ENCODE data around the gene PRKCH. TPM values are rescaled to one million over a fixed set of nuclear protein-coding genes. Genes with fewer than 3 reads are reported as not detected.

The PRKCH gene
- total and polyA plus RNA-seq, 2 donors (not counting 3 experiments of a cell fraction or from before 2014, with no cell fraction given), result 97.7 to 103 TPM

GRCh38 chr14:61406198-61406597 lies 84.8 kb downstream of the PRKCH start:
- H3K27ac ChIP-seq (ENCODE audit: insufficient read depth, low read depth, low read length), result no peak overlapping the region
- H3K9ac ChIP-seq (replicated peaks; ENCODE audit: extremely low read depth, insufficient read depth, low read length), result no peak overlapping the region
- H3K4me1 ChIP-seq (ENCODE audit: control insufficient read depth, extremely low read depth, insufficient read depth, low read length), result peaks cover 30% of the 10 kb centered on the region
- H3K4me3 ChIP-seq (replicated peaks in 1 of 3; ENCODE audit: insufficient read depth in 1 of 3, low read depth in 1 of 3, low read length in 3 of 3), result no peak overlapping the region
- peak overlapping the region; percentile 44 for H3K4me2 ChIP-seq (ENCODE audit: insufficient read depth, low read length)
- no peaks in the 10 kb centered on the region for H4K20me1 ChIP-seq (replicated peaks; ENCODE audit: control insufficient read depth, extremely low read depth, insufficient read depth, low read length)
- H3K27me3 ChIP-seq (ENCODE audit: control insufficient read depth in 2 of 2, insufficient read depth in 2 of 2, low read length in 2 of 2), result no peaks in the 10 kb centered on the region
- intact Hi-C loops (cut with micrococcal nuclease) (no loop called here), dilution Hi-C loops (cut with MboI; ENCODE audit: extremely low pct_ligation_motif_present, low sequenced_read_pairs) (no loop called here)
- H3K9me3 ChIP-seq (replicated peaks; ENCODE audit: control insufficient read depth, insufficient read depth, low read length), result no peaks in the 10 kb centered on the region
- no peaks in the 10 kb centered on the region for H3K9me1 ChIP-seq (replicated peaks; ENCODE audit: control insufficient read depth, extremely low read depth, insufficient read depth, low read length)
- CTCF ChIA-PET, result interaction anchor here (1.0 kb wide), 1 partner anchor 10 kb away, joined by 3 read pairs; no protein-coding TSS in a partner anchor
- H3K79me2 ChIP-seq (ENCODE audit: control insufficient read depth, insufficient read depth, low read length), result peaks cover 64% of the 10 kb centered on the region
- H3K36me3 ChIP-seq (ENCODE audit: control insufficient read depth in 2 of 2, extremely low read depth in 1 of 2, insufficient read depth in 2 of 2, low read length in 2 of 2), result peaks cover 0 to 6% of the 10 kb centered on the region in 2 experiments
- FAIRE-seq (no peak), DNase-seq (ENCODE audit: low read depth, low spot score) (no peak)
- POLR2A ChIA-PET, result no interaction called here
- no peak for TF ChIP-seq GATA2 (IDR thresholded peaks at IDR 0.05; ENCODE audit: insufficient read depth, insufficient read length, low read depth, low read length)
- TF ChIP-seq, protein P1, sequence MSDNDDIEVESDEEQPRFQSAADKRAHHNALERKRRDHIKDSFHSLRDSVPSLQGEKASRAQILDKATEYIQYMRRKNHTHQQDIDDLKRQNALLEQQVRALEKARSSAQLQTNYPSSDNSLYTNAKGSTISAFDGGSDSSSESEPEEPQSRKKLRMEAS (IDR thresholded peaks at IDR 0.05; ENCODE audit: insufficient read depth, insufficient read length), result no peak
- no peak for TF ChIP-seq MYC (IDR thresholded peaks at IDR 0.05; ENCODE audit: low read depth, low read length)
- no peak for TF ChIP-seq CTCF (IDR thresholded peaks at IDR 0.05; ENCODE audit: extremely low read depth in 1 of 2, insufficient read depth in 1 of 2, low read depth in 1 of 2, low read length in 2 of 2)
- no peak for TF ChIP-seq JUN (IDR thresholded peaks at IDR 0.05; ENCODE audit: borderline replicate concordance, insufficient read depth, insufficient read length, low read depth)
- no peak for TF ChIP-seq FOS (IDR thresholded peaks at IDR 0.05; ENCODE audit: borderline replicate concordance, insufficient read depth, low read length)
- TF ChIP-seq POLR2AphosphoS5 (IDR thresholded peaks at IDR 0.05; ENCODE audit: insufficient read depth, low read depth, low read length), result no peak
- TF ChIP-seq EZH2 (IDR thresholded peaks at IDR 0.05; ENCODE audit: borderline replicate concordance, low read depth, low read length, severe bottlenecking), result no peak
- no peak for TF ChIP-seq POLR2A (IDR thresholded peaks at IDR 0.05; ENCODE audit: low read depth, low read length)
- no TSS peak for BruUV-seq (replicated peaks)
- H2AFZ ChIP-seq (ENCODE audit: low read depth, low read length), result no peak overlapping the region
